RKO (cell line): Measurements from ENCODE around the gene GTPBP2.
"Not testable (repeated sequence)": the region's sequence is repeated elsewhere in the genome, so short reads cannot be mapped to it uniquely, and the experiment has no call there.

Source experiments
- DNase-seq: peaks from one replicate; pipeline ENCODE4 v3.0.0-alpha.2; 2016; ENCODE audit warnings: low spot score

GTPBP2 gene

GRCh38 chr6:43657221-43657802 lies 28.2 kb upstream of the GTPBP2 start:
- DNase-seq = no peak

DNA sequence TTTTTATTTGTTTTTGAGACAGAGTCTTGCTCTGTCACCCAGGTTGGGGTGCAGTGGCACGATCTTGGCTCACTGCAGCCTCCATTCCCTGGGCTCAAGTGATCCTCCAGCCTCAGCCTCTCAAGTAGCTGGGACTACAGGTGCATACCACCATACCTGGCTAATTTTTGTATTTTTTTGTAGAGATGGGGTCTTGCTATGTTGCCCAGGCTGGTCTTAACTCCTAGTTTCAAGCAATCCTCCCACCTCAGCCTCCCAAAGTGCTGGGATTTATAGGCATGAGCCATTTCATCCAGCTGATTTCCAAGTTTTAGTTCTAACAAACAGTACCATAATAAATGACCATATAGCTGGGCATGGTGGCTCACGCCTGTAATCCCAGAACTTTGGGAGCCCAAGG lies 23.8 kb upstream of the GTPBP2 start:
- DNase-seq = not testable (repeated sequence)

- DNase-seq = no peak
Measured at GRCh38 chr6:43648248-43648647, 19.2 kb upstream of the GTPBP2 start.

GRCh38 chr6:43647613-43648012 lies 18.5 kb upstream of the GTPBP2 start:
- no peak for DNase-seq

DNA sequence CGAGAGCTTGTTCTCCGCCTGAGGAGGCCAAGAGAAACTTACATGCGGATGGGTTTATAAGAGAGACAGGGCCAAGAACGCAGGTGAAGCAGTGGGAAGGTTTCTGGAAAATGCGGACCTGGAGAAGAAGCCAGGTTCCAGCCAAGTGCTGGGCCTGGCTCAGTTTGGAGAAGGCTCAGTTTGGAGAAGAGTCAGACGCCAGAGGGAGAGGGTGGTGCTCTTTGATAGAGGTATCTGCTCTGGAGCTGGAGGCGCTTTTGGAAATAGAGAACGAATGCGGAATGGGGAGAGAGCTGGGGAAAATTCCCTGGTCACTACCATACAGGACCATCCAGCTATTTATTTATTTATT lies 16.5 kb upstream of the GTPBP2 start:
- DNase-seq = no peak

GRCh38 chr6:43644940-43645612 lies 16.0 kb upstream of the GTPBP2 start, which contains the start of gene RSPH9:
Gene RSPH9, plus strand, starts transcription at chr6:43645036. Its CDS starts 63 bp downstream, at chr6:43645099.
- no peak for DNase-seq

- peak; percentile 28 for DNase-seq
Measured at GRCh38 chr6:43639984-43640800, 11.1 kb upstream of the GTPBP2 start.

GRCh38 chr6:43636308-43636659 lies 7.2 kb upstream of the GTPBP2 start:
- DNase-seq = peak; percentile 46

GRCh38 chr6:43635387-43636307 lies 6.6 kb upstream of the GTPBP2 start, which contains the start of gene MAD2L1BP:
Gene MAD2L1BP, plus strand, starts transcription at chr6:43635840. Its CDS starts 36 bp downstream, at chr6:43635876.
- peak; percentile 85 for DNase-seq

- no peak for DNase-seq
Measured at GRCh38 chr6:43634702-43635303, 5.7 kb upstream of the GTPBP2 start.

GRCh38 chr6:43633002-43633401 lies 3.9 kb upstream of the GTPBP2 start:
- not testable (repeated sequence) for DNase-seq

- DNase-seq = no peak
Measured at GRCh38 chr6:43630980-43631619, 2.0 kb upstream of the GTPBP2 start.

- DNase-seq = peak; percentile 97
Measured at GRCh38 chr6:43629505-43630300, 639 bp upstream of the GTPBP2 start.

DNA sequence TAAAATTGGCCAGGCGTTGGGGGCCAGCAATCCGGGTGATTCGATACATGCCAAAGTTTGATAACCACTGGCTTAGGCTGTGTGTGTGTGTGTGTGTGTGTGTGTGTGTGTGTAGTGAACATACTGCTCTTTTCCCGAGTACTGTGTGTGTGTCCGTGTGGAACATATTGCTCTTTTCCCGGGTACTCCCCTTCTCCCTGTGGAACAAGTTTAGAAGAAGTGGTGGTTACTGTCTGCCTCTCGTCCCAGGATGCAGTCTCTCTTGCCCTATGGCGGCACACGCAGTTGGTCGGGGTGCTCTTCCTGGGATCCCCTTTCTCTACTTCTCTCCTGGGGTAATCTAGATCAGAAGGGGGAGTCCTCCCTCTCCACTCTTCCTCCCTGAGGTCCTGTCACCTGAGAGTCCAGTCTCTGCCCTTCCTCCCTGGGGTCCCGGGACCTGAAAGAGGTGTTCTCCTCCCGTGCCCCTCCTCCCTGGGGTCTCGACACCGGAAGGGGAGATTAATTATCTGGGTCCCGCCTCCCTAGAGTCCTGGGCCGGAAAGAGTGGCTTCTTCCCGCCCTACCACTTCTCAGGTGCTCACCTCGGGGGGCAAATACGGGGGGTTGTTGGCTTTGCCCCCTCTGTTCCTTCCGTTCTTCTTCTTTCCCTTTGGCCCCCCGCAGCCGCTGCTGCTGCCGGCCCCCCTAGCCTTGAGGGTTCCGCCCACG lies 516 bp downstream of the GTPBP2 start:
- peak; percentile 67 for DNase-seq

DNA sequence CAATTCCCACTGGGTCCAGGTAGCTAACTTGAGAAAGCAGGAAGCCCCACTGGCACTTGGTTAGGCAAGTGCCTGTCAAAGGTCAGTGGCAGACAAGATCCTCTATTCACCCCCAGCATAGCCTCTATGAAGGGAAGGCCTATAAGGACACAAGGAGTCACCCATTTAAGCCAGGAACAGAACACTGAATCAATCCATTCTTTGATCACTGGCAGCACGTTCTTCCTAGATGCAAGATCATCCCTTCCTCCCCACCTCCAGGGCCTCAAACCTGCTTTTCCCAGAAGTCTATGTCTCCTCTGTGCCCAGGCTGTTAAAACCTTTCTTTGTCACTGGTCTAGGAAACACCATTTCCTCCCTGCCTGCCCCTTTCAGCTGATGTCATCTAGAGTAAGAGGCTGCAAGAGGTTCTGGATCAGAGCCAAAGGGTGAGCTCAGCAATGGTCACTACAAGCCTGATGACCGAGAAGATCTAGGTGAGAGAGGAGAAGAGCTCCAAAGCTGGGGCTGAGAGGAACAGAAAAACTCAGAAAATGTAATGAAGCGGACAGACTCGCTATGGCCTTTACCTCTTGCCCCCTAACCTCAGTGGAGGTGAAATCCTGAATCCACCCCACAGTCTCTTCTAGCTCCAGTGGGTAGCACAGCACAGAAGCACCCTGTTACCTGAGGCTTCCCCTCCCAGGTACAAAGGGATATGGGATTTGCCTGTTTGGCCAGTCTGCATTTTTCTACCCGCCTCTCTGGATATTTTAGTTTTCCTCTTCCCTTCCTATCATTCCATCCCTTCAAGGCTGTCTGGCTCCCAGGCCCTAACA lies 1.8 kb downstream of the GTPBP2 start:
- DNase-seq = peak; percentile 99

GRCh38 chr6:43625393-43625992 lies 3.6 kb downstream of the GTPBP2 start:
- DNase-seq = no peak

DNA sequence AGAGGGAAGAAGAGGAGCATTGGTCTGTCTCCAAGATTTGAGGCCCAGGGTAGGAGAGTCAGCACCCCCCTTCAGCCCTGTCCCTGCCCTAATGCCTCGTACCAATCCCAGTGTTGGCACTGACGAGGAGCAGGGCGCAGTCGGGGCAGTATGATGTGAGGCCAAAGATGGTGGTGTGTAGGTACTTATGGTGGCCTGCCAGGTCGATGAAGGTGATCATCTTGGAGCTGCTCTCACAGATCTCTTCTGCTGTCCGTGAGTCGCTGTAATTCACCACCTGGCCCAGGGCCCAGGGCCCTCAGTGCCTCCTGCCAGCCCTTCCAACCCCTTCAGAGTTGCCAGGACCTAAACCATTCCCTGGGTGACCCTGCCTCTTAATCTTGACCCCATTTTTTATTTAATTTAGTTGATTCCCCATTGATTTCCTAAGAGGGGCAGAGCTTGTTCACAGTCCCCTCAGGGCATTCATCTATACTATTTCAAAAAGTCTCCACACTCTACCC lies 4.2 kb downstream of the GTPBP2 start:
- DNase-seq = no peak
